ENCODE measurements around the gene CAPN3. TPM values are rescaled to one million over a fixed set of nuclear protein-coding genes. Genes with fewer than 3 reads are reported as not detected.

CAPN3 gene
- total and polyA plus RNA-seq, 2 donors (not counting 3 experiments of a cell fraction or from before 2014, with no cell fraction given), result 2.2 to 3.7 TPM

- no TSS peak for BruUV-seq (replicated peaks)
- no peak for FAIRE-seq
- POLR2A ChIA-PET, result no interaction called here
- Histone ChIP-seq H3K36me3 (ENCODE audit: control insufficient read depth in 2 of 2, extremely low read depth in 1 of 2, insufficient read depth in 2 of 2, low read length in 2 of 2) (no peaks in the 10 kb centered on the region), H3K79me2 (ENCODE audit: control insufficient read depth, insufficient read depth, low read length) (no peaks in the 10 kb centered on the region), H3K9ac (replicated peaks; ENCODE audit: extremely low read depth, insufficient read depth, low read length) (no peak overlapping the region), H3K27me3 (ENCODE audit: control insufficient read depth in 2 of 2, insufficient read depth in 2 of 2, low read length in 2 of 2) (no peaks in the 10 kb centered on the region), H3K4me2 (ENCODE audit: insufficient read depth, low read length) (no peak overlapping the region), H3K4me3 (replicated peaks in 1 of 3; ENCODE audit: insufficient read depth in 1 of 3, low read depth in 1 of 3, low read length in 3 of 3) (no peak overlapping the region), H3K9me3 (replicated peaks; ENCODE audit: control insufficient read depth, insufficient read depth, low read length) (no peaks in the 10 kb centered on the region), H3K9me1 (replicated peaks; ENCODE audit: control insufficient read depth, extremely low read depth, insufficient read depth, low read length) (no peaks in the 10 kb centered on the region), H4K20me1 (replicated peaks; ENCODE audit: control insufficient read depth, extremely low read depth, insufficient read depth, low read length) (no peaks in the 10 kb centered on the region), H3K4me1 (ENCODE audit: control insufficient read depth, extremely low read depth, insufficient read depth, low read length) (peaks cover 9% of the 10 kb centered on the region), H2AFZ (ENCODE audit: low read depth, low read length) (no peak overlapping the region), H3K27ac (ENCODE audit: insufficient read depth, low read depth, low read length) (no peak overlapping the region)
- intact Hi-C loops (cut with micrococcal nuclease), result no loop called here
- CTCF ChIA-PET, result no interaction called here
- TF ChIP-seq GATA2 (IDR thresholded peaks at IDR 0.05; ENCODE audit: insufficient read depth, insufficient read length, low read depth, low read length) (no peak), CTCF (IDR thresholded peaks at IDR 0.05; ENCODE audit: extremely low read depth in 1 of 2, insufficient read depth in 1 of 2, low read depth in 1 of 2, low read length in 2 of 2) (no peak), POLR2A (IDR thresholded peaks at IDR 0.05; ENCODE audit: low read depth, low read length) (no peak), EZH2 (IDR thresholded peaks at IDR 0.05; ENCODE audit: borderline replicate concordance, low read depth, low read length, severe bottlenecking) (no peak), MAX (IDR thresholded peaks at IDR 0.05; ENCODE audit: insufficient read depth, insufficient read length) (no peak), FOS (IDR thresholded peaks at IDR 0.05; ENCODE audit: borderline replicate concordance, insufficient read depth, low read length) (peak; percentile 13), MYC (IDR thresholded peaks at IDR 0.05; ENCODE audit: low read depth, low read length) (no peak), JUN (IDR thresholded peaks at IDR 0.05; ENCODE audit: borderline replicate concordance, insufficient read depth, insufficient read length, low read depth) (peak; percentile 9), POLR2AphosphoS5 (IDR thresholded peaks at IDR 0.05; ENCODE audit: insufficient read depth, low read depth, low read length) (no peak)
- DNase-seq (ENCODE audit: low read depth, low spot score), result peak; percentile 9
- dilution Hi-C loops (cut with MboI; ENCODE audit: extremely low pct_ligation_motif_present, low sequenced_read_pairs), result no loop called here
Observed at GRCh38 chr15:42324308-42324707, 35.0 kb upstream of the CAPN3 start.

Measured in endothelial cell of umbilical vein (primary cell).